ENCODE results near the gene FOXN4.

- TF ChIP-seq, protein P1, sequence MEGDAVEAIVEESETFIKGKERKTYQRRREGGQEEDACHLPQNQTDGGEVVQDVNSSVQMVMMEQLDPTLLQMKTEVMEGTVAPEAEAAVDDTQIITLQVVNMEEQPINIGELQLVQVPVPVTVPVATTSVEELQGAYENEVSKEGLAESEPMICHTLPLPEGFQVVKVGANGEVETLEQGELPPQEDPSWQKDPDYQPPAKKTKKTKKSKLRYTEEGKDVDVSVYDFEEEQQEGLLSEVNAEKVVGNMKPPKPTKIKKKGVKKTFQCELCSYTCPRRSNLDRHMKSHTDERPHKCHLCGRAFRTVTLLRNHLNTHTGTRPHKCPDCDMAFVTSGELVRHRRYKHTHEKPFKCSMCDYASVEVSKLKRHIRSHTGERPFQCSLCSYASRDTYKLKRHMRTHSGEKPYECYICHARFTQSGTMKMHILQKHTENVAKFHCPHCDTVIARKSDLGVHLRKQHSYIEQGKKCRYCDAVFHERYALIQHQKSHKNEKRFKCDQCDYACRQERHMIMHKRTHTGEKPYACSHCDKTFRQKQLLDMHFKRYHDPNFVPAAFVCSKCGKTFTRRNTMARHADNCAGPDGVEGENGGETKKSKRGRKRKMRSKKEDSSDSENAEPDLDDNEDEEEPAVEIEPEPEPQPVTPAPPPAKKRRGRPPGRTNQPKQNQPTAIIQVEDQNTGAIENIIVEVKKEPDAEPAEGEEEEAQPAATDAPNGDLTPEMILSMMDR (IDR thresholded peaks at IDR 0.05): no peak
- TF ChIP-seq POLR2A (IDR thresholded peaks at IDR 0.05) (no peak), EP300 (IDR thresholded peaks at IDR 0.05) (no peak), POLR2AphosphoS5 (IDR thresholded peaks at IDR 0.05) (no peak)
Measured at GRCh38 chr12:109258201-109258600, 50.9 kb downstream of the FOXN4 start.

Data from suprapubic skin (tissue), 4 donors.